Sigmoid colon (tissue), 7 donors: ENCODE data around the gene CTNNA2. TPM values are rescaled to one million over a fixed set of nuclear protein-coding genes. Genes with fewer than 3 reads are reported as not detected.

Experiments used
- DNase-seq: peaks from one replicate; pipeline ENCODE4 v3.0.0-alpha.2; 2019
- H3K27ac ChIP-seq, 4 donors: fragments of 200-600 bp; sonication (generic); one replicate each; pipeline ENCODE4 v1.5.1; 2016 to 2019; ENCODE audit warnings: mild to moderate bottlenecking in 1 of 4
- H3K27me3 ChIP-seq, 3 donors: fragments of 200-600 bp; sonication (generic); one replicate each; pipeline ENCODE4 v1.5.1; 2019; ENCODE audit warnings: mild to moderate bottlenecking in 1 of 3
- H3K36me3 ChIP-seq, 4 donors: fragments of 200-600 bp; sonication (generic); one replicate each; pipeline ENCODE4 v1.5.1; 2016 to 2019
- H3K4me1 ChIP-seq, 4 donors: fragments of 200-600 bp; sonication (generic); one replicate each; pipeline ENCODE4 v1.5.1; 2017 to 2019
- H3K4me3 ChIP-seq, 4 donors: fragments of 200-600 bp; sonication (generic); one replicate each; pipeline ENCODE4 v1.5.1; 2017 to 2019; ENCODE audit warnings: mild to moderate bottlenecking in 2 of 4, moderate library complexity in 1 of 4
- H3K9me3 ChIP-seq, 4 donors: fragments of 200-600 bp in 3 of 4; sonication (generic) in 3 of 4; one replicate each; pipeline versions ENCODE4 v1.5.1 to v1.6.1; 2013 to 2019
- CTCF ChIP-seq, 4 experiments: fragments of 450-650 bp in 3 of 4; fragments of 200-600 bp in 1 of 4; IDR thresholded peaks; one replicate each; pipeline ENCODE4 v1.5.1; 2016 to 2019; ENCODE audit warnings: antibody characterized with exemption in 4 of 4, mild to moderate bottlenecking in 3 of 4, moderate library complexity in 2 of 4
- EP300 ChIP-seq, 4 donors: sonication (generic); formaldehyde crosslinking; IDR thresholded peaks; one replicate each; pipeline ENCODE4 v1.6.1; 2017; ENCODE audit warnings: antibody characterized with exemption in 4 of 4
- POLR2A ChIP-seq, 2 donors: fragments of 450-650 bp; IDR thresholded peaks; one replicate each; pipeline ENCODE4 v1.6.1; 2016; ENCODE audit warnings: antibody characterized with exemption in 2 of 2, mild to moderate bottlenecking in 2 of 2, moderate library complexity in 2 of 2
- POLR2AphosphoS5 ChIP-seq, 4 donors: sonication (generic); formaldehyde crosslinking; IDR thresholded peaks; one replicate each; pipeline ENCODE4 v1.6.1; 2017; ENCODE audit warnings: antibody characterized with exemption in 4 of 4
- WGBS, 2 donors: extraction: QIAGEN DNeasy Blood & Tissue Kit; methylation state at CpG; one replicate each; pipeline ENCODE4 v1.1.7; 2013; 5-methylcytosine and 5-hydroxymethylcytosine counted together
- intact Hi-C: fragments of 100-400 bp; cut with DNase I; formaldehyde crosslinking; loops from one replicate; pipeline ENCODE4 v1.15.1; 2023
- polyA plus RNA-seq, 3 donors: library from polyadenylated mRNA; stranded (reverse); fragments of 200-250 nt; gene quantifications; one replicate each; pipeline ENCODE4 v1.2.3, GENCODE V29; 2013
- total RNA-seq, 4 donors: library from RNA; depleted of rRNA; stranded (reverse); fragments of >200 nt; gene quantifications; one replicate each; pipeline ENCODE4 v1.1.0, GENCODE V29; 2016
- donor health status: healthy with polysubstance abuse.
- donor health status: Bipolar disorder and iron deficiency.
- donor health status: healthy.

The CTNNA2 gene
- total and polyA plus RNA-seq, 7 donors = 1.4 to 8.6 (median 3.8) TPM; not detected in 2

- intact Hi-C loops = no loop called here
Observed at GRCh38 chr2:80403081-80403480, 890.2 kb downstream of the CTNNA2 start.

GRCh38 chr2:80407377-80407776, 894.5 kb downstream of the CTNNA2 start:
- no peak for DNase-seq
- H3K27me3 ChIP-seq = no peaks in the 10 kb centered on the region
- H3K27ac ChIP-seq = no peak overlapping the region
- H3K36me3 ChIP-seq = no peaks in the 10 kb centered on the region
- WGBS, 2 donors = 85 to 93% methylated on average over 4 of the region's 4 CpGs
- no peak overlapping the region for H3K4me3 ChIP-seq
- intact Hi-C loops = no loop called here
- H3K9me3 ChIP-seq = no peaks in the 10 kb centered on the region
- no peaks in the 10 kb centered on the region for H3K4me1 ChIP-seq
- TF ChIP-seq POLR2AphosphoS5 (IDR thresholded peaks at IDR 0.05) = no peak
- no peak for TF ChIP-seq EP300 (IDR thresholded peaks at IDR 0.05)
- no peak for TF ChIP-seq CTCF (IDR thresholded peaks at IDR 0.05)
- no peak for TF ChIP-seq POLR2A (IDR thresholded peaks at IDR 0.05)

More at GRCh38 chr2:80403081-80403480, 890.2 kb downstream of the CTNNA2 start:
- Histone ChIP-seq H3K27ac (no peak overlapping the region), H3K27me3 (no peaks in the 10 kb centered on the region), H3K9me3 (no peaks in the 10 kb centered on the region), H3K36me3 (no peaks in the 10 kb centered on the region), H3K4me1 (no peaks in the 10 kb centered on the region), H3K4me3 (no peak overlapping the region)
- TF ChIP-seq POLR2AphosphoS5 (IDR thresholded peaks at IDR 0.05) = no peak
- WGBS, 2 donors = 8 to 42% methylated on average over 4 of the region's 4 CpGs
- no peak for DNase-seq

- H3K27ac ChIP-seq = no peak overlapping the region
- H3K9me3 ChIP-seq = peaks cover 0 to 4% (median 0%) of the 10 kb centered on the region in 4 donors
- H3K27me3 ChIP-seq = no peaks in the 10 kb centered on the region
- intact Hi-C loops = no loop called here
- no peaks in the 10 kb centered on the region for H3K4me1 ChIP-seq
- no peak overlapping the region for H3K4me3 ChIP-seq
- WGBS, 2 donors = 70 to 85% methylated on average over 3 of the region's 3 CpGs
- no peaks in the 10 kb centered on the region for H3K36me3 ChIP-seq
- no peak for DNase-seq
- no peak for TF ChIP-seq POLR2A (IDR thresholded peaks at IDR 0.05)
- no peak for TF ChIP-seq EP300 (IDR thresholded peaks at IDR 0.05)
- no peak for TF ChIP-seq POLR2AphosphoS5 (IDR thresholded peaks at IDR 0.05)
- TF ChIP-seq CTCF (IDR thresholded peaks at IDR 0.05) = no peak
Observed at GRCh38 chr2:80410346-80410745, 897.5 kb downstream of the CTNNA2 start.

GRCh38 chr2:80413136-80413535, 900.3 kb downstream of the CTNNA2 start:
- Histone ChIP-seq H3K4me1 (no peaks in the 10 kb centered on the region), H3K27ac (no peak overlapping the region), H3K27me3 (no peaks in the 10 kb centered on the region), H3K36me3 (no peaks in the 10 kb centered on the region), H3K9me3 (peaks cover 0 to 4% (median 0%) of the 10 kb centered on the region in 4 donors), H3K4me3 (no peak overlapping the region)
- no peak for DNase-seq
- intact Hi-C loops = no loop called here
- TF ChIP-seq POLR2AphosphoS5 (IDR thresholded peaks at IDR 0.05) = no peak
- TF ChIP-seq CTCF (IDR thresholded peaks at IDR 0.05) = no peak
- TF ChIP-seq EP300 (IDR thresholded peaks at IDR 0.05) = no peak
- TF ChIP-seq POLR2A (IDR thresholded peaks at IDR 0.05) = no peak
- 87 to 91% methylated on average over 3 of the region's 3 CpGs for WGBS, 2 donors

DNA sequence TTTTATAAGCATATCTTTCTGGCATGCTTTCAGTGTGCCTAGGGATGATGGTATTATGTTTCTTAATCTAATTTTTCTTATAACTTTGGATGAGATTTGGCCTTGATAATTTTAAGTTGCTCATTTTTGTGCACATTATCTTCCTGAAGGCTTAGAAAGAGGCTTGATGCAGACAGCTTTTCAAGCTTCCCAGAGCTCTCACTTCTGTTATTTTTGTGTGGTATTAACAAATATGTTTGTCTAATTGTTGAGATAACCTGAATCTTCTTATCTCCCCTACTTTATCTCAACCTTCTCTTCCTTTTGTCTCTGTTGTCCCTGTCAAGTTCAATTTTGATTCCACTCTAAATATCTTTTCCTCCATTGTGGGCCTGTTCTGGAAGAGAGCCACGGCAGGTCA, 904.9 kb downstream of the CTNNA2 start:
- intact Hi-C loops = no loop called here
- WGBS, 2 donors = 91 to 94% methylated on average over 1 of the region's 1 CpG
- no peak for DNase-seq
- Histone ChIP-seq H3K27ac (no peak overlapping the region), H3K4me3 (no peak overlapping the region), H3K4me1 (no peaks in the 10 kb centered on the region), H3K9me3 (peaks cover 0 to 4% (median 0%) of the 10 kb centered on the region in 4 donors), H3K36me3 (no peaks in the 10 kb centered on the region), H3K27me3 (no peaks in the 10 kb centered on the region)
- TF ChIP-seq CTCF (IDR thresholded peaks at IDR 0.05) (no peak), POLR2AphosphoS5 (IDR thresholded peaks at IDR 0.05) (no peak), POLR2A (IDR thresholded peaks at IDR 0.05) (no peak)
